Thoracic aorta (tissue), 2 donors: ENCODE measurements around the gene OSBPL1A. TPM values are rescaled to one million over a fixed set of nuclear protein-coding genes. Genes with fewer than 3 reads are reported as not detected.

Source experiments
- ATAC-seq: fragments of 150-250 bp; one replicate; pipeline ENCODE4 v1.8.0; 2017; ENCODE audit warnings: low read depth; ENCODE audit not compliant: insufficient number of reproducible peaks, low FRiP score
- DNase-seq: peaks from one replicate; pipeline ENCODE4 v3.0.0-alpha.2; 2020; ENCODE audit warnings: low spot score
- H3K27ac ChIP-seq, 2 donors: fragments of 200-600 bp; sonication (generic); 1 replicate in 1 of 2; 2 replicates in 1 of 2; pipeline ENCODE4 v1.5.1; 2016; ENCODE audit warnings: mild to moderate bottlenecking in 2 of 2, moderate library complexity in 2 of 2
- H3K27me3 ChIP-seq: fragments of 200-600 bp; sonication (generic); replicated peaks from 2 replicates; pipeline ENCODE4 v1.6.0; 2016; ENCODE audit warnings: mild to moderate bottlenecking; ENCODE audit not compliant: insufficient read depth
- H3K36me3 ChIP-seq: fragments of 200-600 bp; sonication (generic); one replicate; pipeline ENCODE4 v1.5.1; 2016
- H3K4me1 ChIP-seq, 2 donors: fragments of 200-600 bp; sonication (generic); 1 replicate in 1 of 2; 2 replicates in 1 of 2; pipeline versions ENCODE4 v1.5.1 to v1.6.0; 2016; ENCODE audit warnings: low read depth in 2 of 2, mild to moderate bottlenecking in 1 of 2; ENCODE audit not compliant: control insufficient read depth in 1 of 2
- H3K4me3 ChIP-seq: fragments of 200-600 bp; sonication (generic); 2 replicates; pipeline ENCODE4 v1.5.1; 2016; ENCODE audit warnings: mild to moderate bottlenecking
- H3K9me3 ChIP-seq: fragments of 200-600 bp; sonication (generic); 2 replicates; pipeline ENCODE4 v1.5.1; 2016
- total RNA-seq, 2 donors: library from RNA; depleted of rRNA; stranded (reverse); fragments of >200 nt; gene quantifications; one replicate each; pipeline versions ENCODE4 v1.1.0 to v1.2.3, GENCODE V29; 2016
- TF ChIP-seq, protein P1 (sequence below): fragments of 200-600 bp; sonication (generic); IDR thresholded peaks from one replicate; pipeline ENCODE4 v1.5.1; 2019; ENCODE audit warnings: antibody characterized with exemption

Gene OSBPL1A
- total RNA-seq, 2 donors from 2014 or later: 35.1 to 53.7 TPM

DNA sequence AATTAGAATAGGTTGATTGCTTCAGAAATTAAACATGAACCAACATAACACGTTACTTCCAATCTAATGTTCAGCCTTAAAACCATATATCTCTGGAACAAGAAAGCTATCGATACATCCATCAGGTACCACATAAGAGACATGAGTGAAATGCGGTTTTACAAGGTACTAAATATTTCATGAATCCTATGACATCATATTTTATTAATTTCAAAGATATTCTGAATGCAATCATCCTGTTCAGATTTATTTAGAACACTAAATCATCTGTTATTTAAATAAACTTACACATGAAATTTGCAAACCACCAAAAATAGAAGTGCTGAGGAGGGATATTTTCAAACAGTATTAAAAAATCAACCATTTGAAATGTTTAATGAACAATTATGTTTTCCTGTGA lies 119.0 kb downstream of the OSBPL1A start:
- H3K27ac ChIP-seq: no peak overlapping the region
- TF ChIP-seq, protein P1, sequence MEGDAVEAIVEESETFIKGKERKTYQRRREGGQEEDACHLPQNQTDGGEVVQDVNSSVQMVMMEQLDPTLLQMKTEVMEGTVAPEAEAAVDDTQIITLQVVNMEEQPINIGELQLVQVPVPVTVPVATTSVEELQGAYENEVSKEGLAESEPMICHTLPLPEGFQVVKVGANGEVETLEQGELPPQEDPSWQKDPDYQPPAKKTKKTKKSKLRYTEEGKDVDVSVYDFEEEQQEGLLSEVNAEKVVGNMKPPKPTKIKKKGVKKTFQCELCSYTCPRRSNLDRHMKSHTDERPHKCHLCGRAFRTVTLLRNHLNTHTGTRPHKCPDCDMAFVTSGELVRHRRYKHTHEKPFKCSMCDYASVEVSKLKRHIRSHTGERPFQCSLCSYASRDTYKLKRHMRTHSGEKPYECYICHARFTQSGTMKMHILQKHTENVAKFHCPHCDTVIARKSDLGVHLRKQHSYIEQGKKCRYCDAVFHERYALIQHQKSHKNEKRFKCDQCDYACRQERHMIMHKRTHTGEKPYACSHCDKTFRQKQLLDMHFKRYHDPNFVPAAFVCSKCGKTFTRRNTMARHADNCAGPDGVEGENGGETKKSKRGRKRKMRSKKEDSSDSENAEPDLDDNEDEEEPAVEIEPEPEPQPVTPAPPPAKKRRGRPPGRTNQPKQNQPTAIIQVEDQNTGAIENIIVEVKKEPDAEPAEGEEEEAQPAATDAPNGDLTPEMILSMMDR: no peak
- H3K4me1 ChIP-seq: no peaks in the 10 kb centered on the region
- ATAC-seq (no peak), DNase-seq (no peak)
- no peaks in the 10 kb centered on the region for H3K27me3 ChIP-seq
- H3K36me3 ChIP-seq: no peaks in the 10 kb centered on the region
- no peak overlapping the region for H3K4me3 ChIP-seq
- H3K9me3 ChIP-seq: no peaks in the 10 kb centered on the region

DNA sequence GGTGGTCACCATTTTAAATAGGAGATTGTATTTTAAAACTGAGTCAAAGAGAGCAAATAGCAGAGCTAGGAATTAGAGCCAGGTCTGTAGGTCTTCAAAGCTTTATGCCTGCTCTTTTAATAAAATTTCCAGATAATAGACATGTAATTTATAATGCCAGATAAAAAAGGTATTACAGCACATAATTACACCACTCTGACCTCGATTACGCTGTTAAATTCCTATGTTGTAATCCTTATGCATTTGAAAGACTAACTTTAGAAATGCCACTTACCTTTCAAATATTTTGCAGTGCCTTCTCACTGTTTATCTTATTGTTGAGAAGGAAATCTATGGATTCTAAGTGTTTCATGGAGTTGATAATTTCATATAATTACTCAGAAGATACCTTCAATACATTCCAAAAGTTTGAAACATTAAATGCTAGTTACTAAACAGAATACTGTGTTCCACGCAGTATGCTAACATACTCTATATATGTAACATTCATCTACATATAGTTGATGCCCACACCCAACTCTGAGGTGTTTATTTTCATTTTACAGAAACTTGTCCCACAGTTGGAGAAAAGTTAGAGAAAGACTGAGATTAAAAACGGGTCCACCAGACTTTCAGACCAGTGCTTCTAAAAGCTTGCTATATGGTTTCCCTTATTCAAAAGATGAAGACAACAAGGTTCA lies 120.0 kb downstream of the OSBPL1A start:
- H3K4me1 ChIP-seq: no peaks in the 10 kb centered on the region
- no peaks in the 10 kb centered on the region for H3K27me3 ChIP-seq
- no peak overlapping the region for H3K27ac ChIP-seq
- H3K4me3 ChIP-seq: no peak overlapping the region
- no peaks in the 10 kb centered on the region for H3K36me3 ChIP-seq
- TF ChIP-seq, protein P1: no peak
- ATAC-seq (no peak), DNase-seq (no peak)
- no peaks in the 10 kb centered on the region for H3K9me3 ChIP-seq

DNA sequence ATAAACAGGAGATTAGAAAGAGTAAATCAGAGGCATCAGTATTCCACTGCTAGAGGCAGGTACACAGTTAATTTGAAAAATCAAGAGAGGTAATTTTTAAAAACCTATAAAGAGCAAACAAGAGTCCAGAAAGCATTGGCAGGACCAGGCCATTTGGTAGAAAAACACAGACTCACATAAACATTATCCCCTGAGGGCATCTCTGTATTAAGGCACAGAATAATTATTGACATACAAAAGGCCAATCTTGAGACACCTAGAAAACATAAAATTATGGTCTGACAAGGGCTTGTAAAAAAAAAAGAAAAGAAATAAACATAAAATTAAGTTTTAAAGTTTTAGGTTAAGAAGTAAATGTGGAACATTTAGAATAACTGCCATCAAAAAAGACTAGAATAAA lies 120.6 kb downstream of the OSBPL1A start:
- no peak for ATAC-seq
- TF ChIP-seq, protein P1: no peak

DNA sequence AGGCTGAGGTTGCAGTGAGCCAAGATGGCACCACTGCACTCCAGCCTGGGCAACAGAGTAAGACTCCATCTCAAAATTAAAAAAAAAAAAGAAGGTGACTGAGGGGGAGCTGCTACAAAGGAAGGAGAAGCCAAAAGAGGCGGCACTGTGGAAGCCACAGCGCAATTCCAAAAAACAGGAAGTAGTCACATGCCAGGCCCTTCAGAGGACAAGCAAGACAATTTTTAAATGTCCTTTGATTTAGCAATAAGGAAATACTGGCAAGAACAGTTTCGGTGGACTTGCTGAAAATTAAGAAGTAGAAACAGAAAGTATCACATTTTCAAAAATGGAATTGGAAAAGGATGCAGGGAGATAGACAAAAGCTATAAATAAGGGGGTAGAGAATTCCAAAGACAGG lies 122.8 kb downstream of the OSBPL1A start:
- no peaks in the 10 kb centered on the region for H3K36me3 ChIP-seq
- TF ChIP-seq, protein P1: no peak
- no peak for ATAC-seq
- no peak for DNase-seq
- H3K27ac ChIP-seq: peak overlapping the region in 1 of 2 donors; percentile 5
- peaks cover 5 to 13% of the 10 kb centered on the region in 2 donors for H3K4me1 ChIP-seq
- peak overlapping the region; percentile 18 for H3K4me3 ChIP-seq
- H3K27me3 ChIP-seq: no peaks in the 10 kb centered on the region
- no peaks in the 10 kb centered on the region for H3K9me3 ChIP-seq

More for the DNA sequence above, 120.6 kb downstream of the OSBPL1A start:
- no peak overlapping the region for H3K27ac ChIP-seq
- H3K4me3 ChIP-seq: no peak overlapping the region
- no peaks in the 10 kb centered on the region for H3K27me3 ChIP-seq
- H3K36me3 ChIP-seq: no peaks in the 10 kb centered on the region
- peaks cover 0 to 6% of the 10 kb centered on the region in 2 donors for H3K4me1 ChIP-seq
- no peaks in the 10 kb centered on the region for H3K9me3 ChIP-seq
- no peak for DNase-seq

DNA sequence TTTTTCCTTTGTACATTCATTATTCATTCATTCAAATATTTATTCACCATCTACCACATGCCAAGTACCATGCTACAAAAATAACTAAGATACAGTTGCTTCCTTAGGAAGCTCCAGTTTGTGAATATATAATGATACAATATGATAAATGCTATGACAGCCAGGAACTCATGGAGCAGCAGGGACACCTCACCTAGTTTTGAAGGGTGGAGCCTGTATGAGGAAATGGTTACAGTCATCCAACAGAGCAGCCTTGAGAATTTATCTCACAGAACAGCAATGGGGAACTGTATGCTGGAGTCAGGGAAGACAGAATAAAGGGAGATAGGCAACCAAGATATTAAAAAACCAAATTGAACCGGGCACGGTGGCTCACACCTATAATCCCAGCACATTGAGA lies 124.0 kb downstream of the OSBPL1A start:
- H3K4me3 ChIP-seq: no peak overlapping the region
- H3K27me3 ChIP-seq: no peaks in the 10 kb centered on the region
- TF ChIP-seq, protein P1: no peak
- peaks cover 5 to 13% of the 10 kb centered on the region in 2 donors for H3K4me1 ChIP-seq
- ATAC-seq (no peak), DNase-seq (no peak)
- H3K36me3 ChIP-seq: no peaks in the 10 kb centered on the region
- no peak overlapping the region for H3K27ac ChIP-seq
- H3K9me3 ChIP-seq: no peaks in the 10 kb centered on the region
